GM18907 (cell line): ENCODE measurements around the gene TMEM107.
"Not testable (repeated sequence)": the region's sequence is repeated elsewhere in the genome, so short reads cannot be mapped to it uniquely, and the experiment has no call there.

Experiments used
- ATAC-seq: cut with Tn5 transposase; IDR thresholded peaks from one replicate; pipeline ENCODE4 v1.9.1; 2021; ENCODE audit warnings: mild to moderate bottlenecking, moderate library complexity; ENCODE audit not compliant: unreplicated experiment

TMEM107 gene

GRCh38 chr17:8189711-8190477, 13.7 kb upstream of the TMEM107 start, which contains the start of gene BORCS6:
Gene BORCS6 (minus strand): TSS chr17:8190180. CDS start chr17:8190140, 40 bp downstream.
- peak; percentile 57 for ATAC-seq

- ATAC-seq = no peak
Measured at GRCh38 chr17:8189041-8189710, 13.0 kb upstream of the TMEM107 start.

GRCh38 chr17:8188263-8188839, 12.2 kb upstream of the TMEM107 start:
- ATAC-seq = no peak

- ATAC-seq = peak; percentile 29
Measured at GRCh38 chr17:8187517-8188262, 11.5 kb upstream of the TMEM107 start.

GRCh38 chr17:8186787-8187516, 10.8 kb upstream of the TMEM107 start:
- peak; percentile 39 for ATAC-seq

GRCh38 chr17:8186446-8186786, 10.2 kb upstream of the TMEM107 start:
- peak; percentile 2 for ATAC-seq

GRCh38 chr17:8185582-8186445, 9.6 kb upstream of the TMEM107 start:
- peak; percentile 28 for ATAC-seq

GRCh38 chr17:8176998-8177731, 985 bp upstream of the TMEM107 start:
- no peak for ATAC-seq

- peak; percentile 7 for ATAC-seq
Measured at GRCh38 chr17:8175795-8176196, 384 bp downstream of the TMEM107 start.

- no peak for ATAC-seq
Measured at GRCh38 chr17:8173871-8174322, 2.3 kb downstream of the TMEM107 start.

GRCh38 chr17:8173056-8173870, 2.9 kb downstream of the TMEM107 start:
- peak; percentile 76 for ATAC-seq

- ATAC-seq = not testable (repeated sequence)
Measured at GRCh38 chr17:8170186-8170585, 6.0 kb downstream of the TMEM107 start.

GRCh38 chr17:8167526-8167925, 8.7 kb downstream of the TMEM107 start:
- ATAC-seq = no peak

GRCh38 chr17:8166731-8167130, 9.4 kb downstream of the TMEM107 start:
- no peak for ATAC-seq

GRCh38 chr17:8164815-8165131, 11.4 kb downstream of the TMEM107 start:
- ATAC-seq = no peak

GRCh38 chr17:8163978-8164814, 12.0 kb downstream of the TMEM107 start:
- ATAC-seq = no peak
